OCI-LY7 (cell line): ENCODE data around the gene DBF4.

Experiments used
- CTCF ChIP-seq: fragments of 200-600 bp; sonication (generic); conservative IDR thresholded peaks from 2 replicates; pipeline ENCODE4 v1.5.1; 2014; ENCODE audit warnings: mild to moderate bottlenecking, antibody characterized with exemption, low read length, moderate library complexity, mixed read lengths
- EZH2phosphoT487 ChIP-seq: fragments of 200-600 bp; sonication (generic); IDR thresholded peaks from 2 replicates; pipeline ENCODE4 v1.6.1; 2018; ENCODE audit warnings: low read depth, borderline replicate concordance, mild to moderate bottlenecking, mixed run types, antibody characterized with exemption, low read length, moderate library complexity, mixed read lengths

GRCh38 chr7:87882151-87882937 is 6.1 kb downstream of the DBF4 start:
- no peak for TF ChIP-seq CTCF
- no peak for TF ChIP-seq EZH2phosphoT487
